GM12878 (cell line): ENCODE results near the gene LASP1NB.

Experiments used
- ATAC-seq: fragments of 200-7000 bp; cut with Tn5 transposase; 3 replicates; pipeline ENCODE4 v1.9.1; 2020; ENCODE audit warnings: mild to moderate bottlenecking, moderate library complexity
- BruUV-seq: library from RNA; stranded (reverse); fragments of 400-500 nt; replicated peaks from 2 replicates; lab custom pipeline; 2021; lab: Mats Ljungman, UMichigan
- CTCF ChIA-PET: fragments of 300-600 bp; sonication (Branson Sonifier 250); formaldehyde crosslinking; extraction: SDS; loops from one replicate; lab custom pipeline; 2021; ENCODE audit warnings: inconsistent platforms; lab: Yijun Ruan, JAX
- POLR2A ChIA-PET: fragments of 350-600 bp; formaldehyde crosslinking; extraction: SDS; loops from one replicate; lab custom pipeline; 2021; ENCODE audit warnings: inconsistent platforms; lab: Charles Lee
- RAD21 ChIA-PET: fragments of 300-600 bp; sonication (Branson Sonifier 250); formaldehyde crosslinking; loops from one replicate; lab custom pipeline; 2023; ENCODE audit warnings: antibody characterized with exemption; ENCODE audit not compliant: unreplicated experiment; lab: Charles Lee
- SMC1A ChIA-PET: fragments of 300-600 bp; sonication (Branson Sonifier 250); formaldehyde crosslinking; loops from one replicate; lab custom pipeline; 2023; ENCODE audit not compliant: unreplicated experiment, uncharacterized antibody; lab: Charles Lee
- DNase-seq: peaks from one replicate; pipeline ENCODE4 v3.0.0-alpha.2; 2011; ENCODE audit warnings: low read depth, low spot score
- FAIRE-seq: peaks from 3 replicates; lab custom pipeline; 2011; peaks lifted over from hg19 to GRCh38; lab: Jason Lieb, UNC
- H2AFZ ChIP-seq: 2 replicates; pipeline ENCODE4 v1.6.0; 2011; ENCODE audit warnings: low read depth, low read length, control low read depth; ENCODE audit not compliant: control insufficient read depth
- H3K27ac ChIP-seq: 2 replicates; pipeline ENCODE4 v1.5.1; 2011; ENCODE audit warnings: control low read depth; ENCODE audit not compliant: control insufficient read depth, insufficient read depth
- H3K27me3 ChIP-seq, 2 experiments: replicated peaks in 1 of 2; 2 replicates each; pipeline versions ENCODE4 v1.6.0 to v1.6.1; 2011; ENCODE audit warnings: low read length in 1 of 2; ENCODE audit not compliant: control insufficient read depth in 2 of 2, insufficient read depth in 2 of 2
- H3K36me3 ChIP-seq, 2 experiments: 2 replicates each; pipeline ENCODE4 v1.5.1; 2011; ENCODE audit warnings: low read length in 1 of 2; ENCODE audit not compliant: control insufficient read depth in 2 of 2, insufficient read depth in 2 of 2
- H3K4me1 ChIP-seq: 2 replicates; pipeline ENCODE4 v1.6.1; 2011; ENCODE audit warnings: mild to moderate bottlenecking, low read length, moderate library complexity, mixed read lengths; ENCODE audit not compliant: control insufficient read depth, insufficient read depth
- H3K4me2 ChIP-seq: 2 replicates; pipeline ENCODE4 v1.6.0; 2011; ENCODE audit warnings: control low read depth; ENCODE audit not compliant: control insufficient read depth, insufficient read depth
- H3K4me3 ChIP-seq: fragments of 200-600 bp; sonication (generic); 2 replicates; pipeline ENCODE4 v1.5.1; 2016
- H3K79me2 ChIP-seq: 2 replicates; pipeline ENCODE4 v1.6.0; 2011; ENCODE audit warnings: low read length; ENCODE audit not compliant: control insufficient read depth, insufficient read depth
- H3K9ac ChIP-seq: 2 replicates; pipeline ENCODE4 v1.8.0; 2011; ENCODE audit warnings: low read length, control low read depth, mixed read lengths; ENCODE audit not compliant: control insufficient read depth, insufficient read depth
- H3K9me3 ChIP-seq: replicated peaks from 3 replicates; pipeline ENCODE4 v1.5.1; 2011; ENCODE audit warnings: mild to moderate bottlenecking, low read length; ENCODE audit not compliant: control insufficient read depth, insufficient read depth
- H4K20me1 ChIP-seq: 2 replicates; pipeline ENCODE4 v1.6.0; 2011; ENCODE audit not compliant: control insufficient read depth, insufficient read depth
- BCLAF1 ChIP-seq: fragments of 450-650 bp; IDR thresholded peaks from 2 replicates; pipeline ENCODE4 v1.6.1; 2017; ENCODE audit warnings: antibody characterized with exemption, mild to moderate bottlenecking, moderate library complexity
- CUX1 ChIP-seq: IDR thresholded peaks from 2 replicates; pipeline ENCODE4 v1.6.1; 2012; ENCODE audit warnings: improper control_type of control experiment, low read depth, low read length; ENCODE audit not compliant: insufficient replicate concordance
- EP300 ChIP-seq, 2 experiments: fragments of 150-350 bp in 1 of 2; IDR thresholded peaks; 2 replicates each; pipeline ENCODE4 v1.6.1; 2011 to 2012; ENCODE audit warnings: low read depth in 2 of 2, low read length in 2 of 2, borderline replicate concordance in 1 of 2, improper control_type of control experiment in 1 of 2, inconsistent platforms in 1 of 2; ENCODE audit not compliant: control insufficient read depth in 1 of 2
- KLF5 ChIP-seq: fragments of 450-650 bp; IDR thresholded peaks from 2 replicates; pipeline ENCODE4 v1.6.1; 2014; ENCODE audit warnings: mild to moderate bottlenecking; ENCODE audit not compliant: partially characterized antibody
- MXI1 ChIP-seq: fragments of 150-350 bp; IDR thresholded peaks from 2 replicates; pipeline ENCODE4 v1.6.1; 2011; ENCODE audit warnings: low read depth, mild to moderate bottlenecking, inconsistent platforms, low read length, improper control_type of control experiment
- RAD51 ChIP-seq: fragments of 450-650 bp; IDR thresholded peaks from 2 replicates; pipeline ENCODE4 v1.6.1; 2016; ENCODE audit warnings: moderate library complexity, mild to moderate bottlenecking, inconsistent platforms
- ZNF622 ChIP-seq: fragments of 450-650 bp; IDR thresholded peaks from 2 replicates; pipeline ENCODE4 v1.6.1; 2017; ENCODE audit warnings: mild to moderate bottlenecking, inconsistent platforms
- WGBS: methylation state at CpG from one replicate; pipeline ENCODE4 v1.1.6; 2016; ENCODE audit warnings: low lambda C conversion rate; ENCODE audit not compliant: insufficient replicate concordance, insufficient coverage; ENCODE audit errors: missing lambda C conversion rate; 5-methylcytosine and 5-hydroxymethylcytosine counted together
- in situ Hi-C: fragments of 300-500 bp; cut with MboI; formaldehyde crosslinking; loops from 9 replicates; pipeline ENCODE4 v1.14.3; 2018; ENCODE audit warnings: mixed read lengths
- intact Hi-C: fragments of 100-400 bp; cut with micrococcal nuclease; formaldehyde crosslinking; loops from one replicate; pipeline ENCODE4 v1.14.2; 2022; ENCODE audit not compliant: unreplicated experiment
- TF ChIP-seq, protein P1 (sequence below): fragments of 450-650 bp; formaldehyde crosslinking; IDR thresholded peaks from 2 replicates; pipeline ENCODE4 v1.4.0; 2022; ENCODE audit warnings: mild to moderate bottlenecking, moderate library complexity
- TF ChIP-seq, protein P2 (sequence below): IDR thresholded peaks from 2 replicates; pipeline ENCODE4 v1.6.1; 2011; ENCODE audit warnings: borderline replicate concordance, low read depth, mild to moderate bottlenecking, moderate library complexity, low read length; ENCODE audit not compliant: insufficient read depth, poor library complexity, severe bottlenecking

LASP1NB gene

GRCh38 chr17:38898291-38898679, 27.1 kb upstream of the LASP1NB start:
- in situ Hi-C loops: no loop called here
- peak overlapping the region; percentile 75 for H3K9ac ChIP-seq
- H4K20me1 ChIP-seq: no peaks in the 10 kb centered on the region
- TF ChIP-seq RAD51 (no peak), BCLAF1 (no peak), CUX1 (no peak), MXI1 (no peak), ZNF622 (no peak), KLF5 (no peak), EP300 (IDR thresholded peaks at IDR 0.05; ENCODE audit: borderline replicate concordance in 1 of 2, control insufficient read depth in 1 of 2, low read depth in 2 of 2, low read length in 2 of 2) (no peak)
- TF ChIP-seq, protein P1, sequence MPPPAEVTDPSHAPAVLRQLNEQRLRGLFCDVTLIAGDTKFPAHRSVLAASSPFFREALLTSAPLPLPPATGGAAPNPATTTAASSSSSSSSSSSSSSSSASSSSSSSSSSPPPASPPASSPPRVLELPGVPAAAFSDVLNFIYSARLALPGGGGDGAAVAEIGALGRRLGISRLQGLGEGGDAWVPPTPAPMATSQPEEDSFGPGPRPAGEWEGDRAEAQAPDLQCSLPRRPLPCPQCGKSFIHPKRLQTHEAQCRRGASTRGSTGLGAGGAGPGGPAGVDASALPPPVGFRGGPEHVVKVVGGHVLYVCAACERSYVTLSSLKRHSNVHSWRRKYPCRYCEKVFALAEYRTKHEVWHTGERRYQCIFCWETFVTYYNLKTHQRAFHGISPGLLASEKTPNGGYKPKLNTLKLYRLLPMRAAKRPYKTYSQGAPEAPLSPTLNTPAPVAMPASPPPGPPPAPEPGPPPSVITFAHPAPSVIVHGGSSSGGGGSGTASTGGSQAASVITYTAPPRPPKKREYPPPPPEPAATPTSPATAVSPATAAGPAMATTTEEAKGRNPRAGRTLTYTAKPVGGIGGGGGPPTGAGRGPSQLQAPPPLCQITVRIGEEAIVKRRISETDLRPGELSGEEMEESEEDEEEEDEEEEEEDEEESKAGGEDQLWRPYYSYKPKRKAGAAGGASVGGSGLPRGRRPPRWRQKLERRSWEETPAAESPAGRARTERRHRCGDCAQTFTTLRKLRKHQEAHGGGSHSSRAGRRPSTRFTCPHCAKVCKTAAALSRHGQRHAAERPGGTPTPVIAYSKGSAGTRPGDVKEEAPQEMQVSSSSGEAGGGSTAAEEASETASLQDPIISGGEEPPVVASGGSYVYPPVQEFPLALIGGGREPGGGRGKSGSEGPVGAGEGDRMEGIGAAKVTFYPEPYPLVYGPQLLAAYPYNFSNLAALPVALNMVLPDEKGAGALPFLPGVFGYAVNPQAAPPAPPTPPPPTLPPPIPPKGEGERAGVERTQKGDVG (CRISPR knock-in tag): no peak
- TF ChIP-seq, protein P2, sequence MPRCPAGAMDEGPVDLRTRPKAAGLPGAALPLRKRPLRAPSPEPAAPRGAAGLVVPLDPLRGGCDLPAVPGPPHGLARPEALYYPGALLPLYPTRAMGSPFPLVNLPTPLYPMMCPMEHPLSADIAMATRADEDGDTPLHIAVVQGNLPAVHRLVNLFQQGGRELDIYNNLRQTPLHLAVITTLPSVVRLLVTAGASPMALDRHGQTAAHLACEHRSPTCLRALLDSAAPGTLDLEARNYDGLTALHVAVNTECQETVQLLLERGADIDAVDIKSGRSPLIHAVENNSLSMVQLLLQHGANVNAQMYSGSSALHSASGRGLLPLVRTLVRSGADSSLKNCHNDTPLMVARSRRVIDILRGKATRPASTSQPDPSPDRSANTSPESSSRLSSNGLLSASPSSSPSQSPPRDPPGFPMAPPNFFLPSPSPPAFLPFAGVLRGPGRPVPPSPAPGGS: no peak

More at GRCh38 chr17:38898291-38898679, 27.1 kb upstream of the LASP1NB start:
- 22% methylated on average over 9 of the region's 9 CpGs for WGBS
- peaks cover 20 to 23% of the 10 kb centered on the region in 2 experiments for H3K36me3 ChIP-seq
- DNase-seq: no peak
- H3K4me3 ChIP-seq: 0 out of 2 replicates have a peak overlapping the region, but pooled peaks have one; percentile 28
- intact Hi-C loops: no loop called here
- BruUV-seq: no TSS peak
- H3K27ac ChIP-seq: peak overlapping the region; percentile 96
- RAD21 ChIA-PET: interaction anchor here (1.4 to 2.4 kb wide), 4 partner anchors 12 to 85 kb away, joined by 3 to 10 read pairs (median 8); partner anchors contain the start of gene LASP1
- FAIRE-seq: no peak
- peak overlapping the region; percentile 84 for H3K4me2 ChIP-seq
- peaks cover 28% of the 10 kb centered on the region for H3K4me1 ChIP-seq
- peak overlapping the region; percentile 68 for H2AFZ ChIP-seq
- H3K9me3 ChIP-seq: no peaks in the 10 kb centered on the region; the same call in 2 of the 3 replicates
- CTCF ChIA-PET: interaction anchor here (1.0 to 2.0 kb wide), 8 partner anchors 9 to 276 kb away, joined by 3 to 6 read pairs (median 4); partner anchors contain the start of gene LASP1
- no peaks in the 10 kb centered on the region for H3K27me3 ChIP-seq
- peak; percentile 38 for ATAC-seq
- peaks cover 4% of the 10 kb centered on the region for H3K79me2 ChIP-seq
- SMC1A ChIA-PET: interaction anchor here (1.0 to 1.9 kb wide), 9 partner anchors 14 to 266 kb away, joined by 3 to 7 read pairs (median 5); partner anchors contain the start of genes LASP1NB and RPL23
- POLR2A ChIA-PET: interaction anchor here (0.6 to 2.8 kb wide), 4 partner anchors 10 to 44 kb away, joined by 4 to 21 read pairs (median 8); partner anchors contain the start of genes LASP1 and RPL23
